HG02588 (cell line): ENCODE data around the gene RNF213.

Source experiments
- ATAC-seq: cut with Tn5 transposase; IDR thresholded peaks from one replicate; pipeline ENCODE4 v1.9.1; 2021; ENCODE audit warnings: mild to moderate bottlenecking, moderate library complexity; ENCODE audit not compliant: unreplicated experiment

Gene RNF213

DNA sequence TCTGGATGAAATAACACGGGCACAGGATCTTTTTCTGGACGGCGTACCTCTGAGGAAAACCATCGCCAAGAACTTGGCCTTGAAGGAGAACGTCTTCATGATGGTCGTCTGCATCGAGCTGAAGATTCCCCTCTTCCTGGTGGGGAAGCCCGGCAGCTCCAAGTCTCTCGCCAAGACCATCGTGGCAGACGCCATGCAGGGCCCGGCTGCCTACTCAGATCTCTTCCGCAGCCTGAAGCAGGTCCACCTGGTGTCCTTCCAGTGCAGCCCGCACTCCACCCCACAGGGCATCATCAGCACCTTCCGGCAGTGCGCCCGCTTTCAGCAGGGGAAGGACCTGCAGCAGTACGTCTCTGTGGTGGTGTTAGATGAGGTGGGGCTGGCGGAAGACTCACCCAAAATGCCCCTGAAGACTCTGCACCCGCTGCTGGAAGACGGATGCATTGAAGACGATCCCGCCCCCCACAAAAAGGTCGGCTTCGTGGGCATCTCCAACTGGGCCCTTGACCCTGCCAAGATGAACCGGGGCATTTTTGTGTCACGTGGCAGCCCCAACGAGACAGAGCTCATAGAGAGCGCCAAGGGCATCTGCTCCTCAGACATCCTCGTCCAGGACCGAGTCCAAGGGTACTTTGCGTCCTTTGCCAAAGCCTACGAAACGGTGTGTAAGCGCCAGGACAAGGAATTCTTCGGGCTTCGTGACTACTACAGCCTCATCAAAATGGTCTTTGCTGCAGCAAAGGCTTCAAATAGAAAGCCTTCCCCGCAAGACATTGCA, 86.0 kb downstream of the RNF213 start:
- no peak for ATAC-seq

GRCh38 chr17:80347536-80347935, 86.9 kb downstream of the RNF213 start:
- no peak for ATAC-seq

GRCh38 chr17:80347948-80348351, 87.3 kb downstream of the RNF213 start:
- no peak for ATAC-seq

DNA sequence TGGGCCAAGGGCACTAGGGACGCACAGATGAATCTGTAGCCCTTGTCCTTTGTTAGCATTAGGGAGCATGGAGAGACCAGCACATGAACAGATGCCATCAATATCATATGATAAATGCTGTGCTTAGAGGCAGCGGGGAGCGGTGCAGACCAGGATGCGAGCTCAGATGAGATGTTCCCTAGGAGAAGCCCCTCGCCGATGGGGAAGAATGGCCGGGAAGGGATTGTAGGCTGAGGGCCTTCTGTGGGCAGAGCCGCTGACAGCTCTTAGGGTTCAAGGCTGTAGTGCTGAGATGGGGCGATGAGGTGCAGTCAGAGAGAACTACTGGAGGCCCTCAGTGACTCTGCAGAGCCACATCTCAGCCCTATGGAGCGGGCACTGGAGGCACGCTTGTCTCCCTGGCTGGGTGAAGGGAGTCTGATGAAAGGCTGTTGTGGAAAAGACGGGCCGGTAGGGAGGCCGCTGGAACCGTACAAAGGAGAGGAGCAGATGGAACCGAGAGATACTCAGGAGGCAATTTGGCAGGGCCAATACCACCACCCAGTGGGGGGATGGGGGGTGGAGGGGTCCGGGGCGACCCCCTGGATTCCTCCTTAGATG, 88.0 kb downstream of the RNF213 start:
- no peak for ATAC-seq

DNA sequence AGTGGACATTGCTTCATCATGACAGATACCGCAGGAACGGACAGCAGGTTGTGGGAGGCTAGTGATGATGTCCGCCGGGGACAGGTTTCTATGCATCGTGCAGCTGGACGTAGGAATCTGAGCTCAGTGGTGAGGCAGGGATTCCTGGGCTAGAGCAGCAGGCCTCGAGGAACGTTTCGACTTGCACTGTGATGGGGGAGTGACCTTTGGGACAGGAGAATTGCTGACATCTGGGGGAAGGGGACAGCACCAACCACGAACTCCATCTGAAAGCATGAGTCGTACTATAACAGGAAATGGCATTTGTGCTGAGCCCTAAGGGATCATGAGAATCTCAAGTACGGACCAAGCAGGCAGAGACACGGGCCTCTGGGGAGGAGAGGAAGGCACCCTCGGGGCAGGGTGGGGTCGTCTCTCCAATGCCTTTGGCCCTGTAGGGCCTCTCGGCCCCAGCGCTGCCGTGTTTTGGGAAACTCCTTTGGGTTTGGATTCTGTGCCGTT, 88.5 kb downstream of the RNF213 start:
- no peak for ATAC-seq

DNA sequence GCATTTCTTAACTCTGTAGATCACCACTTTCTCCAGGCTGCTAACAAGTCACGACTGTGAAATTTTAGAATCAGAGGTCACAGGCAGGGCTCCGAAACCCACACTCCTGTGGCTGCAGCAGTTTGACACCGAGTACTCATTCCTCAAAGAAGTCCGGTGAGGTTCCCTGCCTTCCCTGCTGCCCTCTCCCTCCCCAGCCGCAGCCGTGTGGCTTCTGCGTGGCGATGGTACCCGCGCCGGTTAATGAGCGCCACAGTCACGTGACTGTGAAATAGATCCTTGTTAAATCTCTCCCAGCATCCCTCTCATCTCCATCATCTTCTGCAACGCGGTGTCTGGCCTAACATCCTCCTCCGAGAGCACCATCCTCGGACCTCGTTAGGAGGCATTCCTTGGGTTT, 89.1 kb downstream of the RNF213 start:
- no peak for ATAC-seq

DNA sequence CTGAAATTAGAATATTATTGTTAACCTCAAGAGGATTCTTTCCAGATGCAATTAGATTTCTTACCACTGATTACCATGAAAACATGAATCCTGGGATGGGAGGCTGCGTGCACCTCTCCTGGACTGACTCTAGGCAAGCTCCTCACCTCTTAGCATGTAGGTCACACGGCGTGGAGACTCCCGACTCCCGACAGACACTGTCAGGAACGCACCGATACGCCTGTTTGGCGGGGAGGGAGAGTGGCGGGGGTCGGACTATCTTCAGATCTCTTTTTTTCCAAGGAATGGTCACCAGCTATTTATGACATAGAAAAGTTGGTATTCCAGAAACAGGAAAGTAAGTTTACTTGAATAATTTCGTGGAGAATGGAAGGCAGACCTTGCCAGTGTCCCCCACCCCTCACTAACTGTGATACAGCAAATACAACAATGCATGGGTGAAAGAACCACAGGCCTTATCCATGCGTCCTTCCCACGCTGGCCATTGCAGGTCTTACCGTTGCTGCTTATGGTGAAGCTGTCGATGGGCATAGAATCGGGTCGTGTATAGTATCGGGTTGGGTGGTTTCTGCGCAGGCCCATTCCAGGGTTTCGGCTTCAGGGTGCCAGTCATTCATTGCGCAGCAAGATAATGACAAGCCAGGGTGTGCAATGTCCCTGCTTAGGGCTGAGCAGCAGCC, 91.7 kb downstream of the RNF213 start:
- no peak for ATAC-seq

GRCh38 chr17:80352991-80353665, 92.5 kb downstream of the RNF213 start:
- ATAC-seq: no peak

DNA sequence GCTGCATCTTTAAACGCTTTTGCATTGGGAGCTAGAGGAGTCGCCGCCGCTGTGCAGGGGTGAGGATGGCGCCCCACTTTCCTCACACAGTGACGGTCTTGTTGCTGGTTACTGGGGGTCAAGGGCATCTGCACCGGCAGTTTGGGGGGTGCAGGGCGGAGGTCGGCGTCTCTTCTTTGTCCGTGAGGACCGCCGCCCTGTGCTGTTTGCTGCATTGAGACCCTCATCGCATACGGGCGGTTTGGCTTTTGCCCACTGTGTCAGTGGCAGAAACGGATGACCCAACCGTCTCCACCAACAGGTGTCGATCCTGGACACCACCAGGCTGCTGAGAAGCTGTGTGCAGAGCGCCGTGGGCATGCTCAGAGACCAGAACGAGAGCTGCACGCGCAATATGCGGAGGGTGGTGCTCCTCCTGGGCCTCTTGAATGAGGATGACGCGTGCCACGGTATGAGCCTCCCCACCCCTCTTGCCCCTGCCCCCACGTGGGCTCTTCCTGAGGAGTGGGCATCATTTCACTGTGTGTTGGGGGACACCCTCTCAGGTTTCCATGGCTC, 93.1 kb downstream of the RNF213 start:
- ATAC-seq: no peak

- ATAC-seq: no peak
Measured at GRCh38 chr17:80354336-80354735, 93.7 kb downstream of the RNF213 start.

GRCh38 chr17:80356231-80356856, 95.7 kb downstream of the RNF213 start:
- no peak for ATAC-seq

DNA sequence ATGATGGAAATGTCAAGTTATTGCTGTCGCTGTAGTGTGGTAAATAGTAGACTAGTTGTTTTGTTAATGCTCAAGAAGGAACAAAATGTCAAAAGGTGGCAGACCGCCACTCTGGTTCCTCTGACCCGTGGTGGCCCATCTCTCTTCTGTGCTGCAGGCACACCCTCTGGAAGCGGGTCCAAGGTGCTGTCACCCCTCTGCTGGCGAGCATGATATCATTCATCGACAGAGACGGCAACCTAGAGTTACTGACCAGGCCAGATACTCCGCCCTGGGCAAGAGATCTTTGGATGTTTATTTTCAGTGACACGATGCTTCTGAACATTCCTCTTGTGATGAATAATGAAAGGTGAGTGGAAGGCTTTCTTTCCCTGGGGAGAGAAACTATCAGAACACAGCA, 97.5 kb downstream of the RNF213 start:
- no peak for ATAC-seq

GRCh38 chr17:80358861-80359260, 98.2 kb downstream of the RNF213 start:
- no peak for ATAC-seq

GRCh38 chr17:80359422-80360110, 98.9 kb downstream of the RNF213 start:
- no peak for ATAC-seq

DNA sequence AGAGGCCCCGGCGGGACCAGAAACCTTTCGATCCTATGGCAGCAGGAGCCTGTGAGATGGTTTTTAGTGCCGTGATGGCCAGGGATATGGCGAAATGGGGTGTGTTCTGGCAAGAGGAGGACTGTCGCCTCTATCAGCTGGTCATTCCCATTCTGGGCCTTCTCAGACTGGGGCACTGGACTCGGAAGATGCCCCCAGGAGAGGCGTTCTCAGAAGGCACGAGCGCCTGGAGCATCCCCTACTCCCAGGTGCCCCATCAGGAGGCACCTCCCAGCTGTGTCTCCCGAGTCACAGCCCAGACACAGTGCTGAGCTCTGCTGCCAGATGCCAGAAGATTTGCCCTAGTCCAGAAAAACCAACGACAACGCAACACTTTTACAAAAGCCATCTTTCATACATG, 99.7 kb downstream of the RNF213 start:
- ATAC-seq: no peak

DNA sequence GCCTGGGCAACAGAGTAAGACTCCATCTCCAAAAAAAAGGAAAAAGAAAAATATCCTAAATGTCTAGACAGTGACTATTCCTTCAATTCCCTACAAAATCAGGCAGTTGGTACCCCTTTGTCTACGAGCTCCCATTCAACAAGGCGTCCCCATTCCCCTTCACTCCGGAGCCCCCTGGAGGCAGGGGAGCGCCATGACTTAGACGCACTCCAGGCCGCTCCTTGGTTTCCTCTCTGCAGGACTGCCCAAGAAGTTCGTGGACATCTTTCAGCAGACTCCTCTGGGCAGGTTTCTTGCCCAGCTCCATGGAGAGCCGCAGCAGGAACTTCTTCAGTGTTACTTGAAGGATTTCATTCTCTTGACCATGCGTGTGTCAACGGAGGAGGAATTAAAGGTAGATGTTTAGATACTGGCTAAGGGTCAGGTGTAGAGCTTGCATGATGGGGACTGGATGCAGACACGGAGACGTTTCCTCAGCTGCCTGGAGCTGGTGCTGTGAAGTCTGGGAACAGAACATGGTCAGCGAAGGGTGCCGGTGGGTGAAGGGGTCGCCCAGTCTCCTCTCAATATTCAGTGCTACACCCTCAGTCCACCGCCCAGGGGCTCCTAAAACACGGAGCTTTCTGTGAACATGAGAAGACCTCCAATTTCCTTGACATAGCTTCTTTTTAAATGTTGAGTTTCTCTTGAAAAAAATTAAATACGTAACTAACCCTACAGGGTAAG, 101.0 kb downstream of the RNF213 start:
- no peak for ATAC-seq

- ATAC-seq: no peak
Measured at GRCh38 chr17:80362428-80363119, 101.9 kb downstream of the RNF213 start.

- ATAC-seq: no peak
Measured at GRCh38 chr17:80363120-80363515, 102.5 kb downstream of the RNF213 start.
